Left lung (tissue), 10 donors: ENCODE data around the gene PMVK. TPM values are rescaled to one million over a fixed set of nuclear protein-coding genes. Genes with fewer than 3 reads are reported as not detected.

Experiments
- ATAC-seq: fragments of 200-7000 bp; cut with Tn5 transposase; one replicate; pipeline ENCODE4 v1.9.1; 2020; ENCODE audit warnings: moderate library complexity
- DNase-seq, 4 donors: peaks; one replicate each; pipeline ENCODE4 v3.0.0-alpha.2; 2013 to 2020
- H3K27ac ChIP-seq, 2 donors: fragments of 200-600 bp; sonication (generic) in 1 of 2; one replicate each; pipeline versions ENCODE4 v1.5.0 to v1.8.0; 2020 to 2021
- H3K27me3 ChIP-seq, 2 donors: fragments of 200-600 bp; sonication (generic) in 1 of 2; one replicate each; pipeline versions ENCODE4 v1.5.0 to v1.8.0; 2020 to 2021
- H3K36me3 ChIP-seq, 2 donors: fragments of 200-600 bp; sonication (generic) in 1 of 2; one replicate each; pipeline versions ENCODE4 v1.5.0 to v1.8.0; 2020 to 2021
- H3K4me1 ChIP-seq, 2 donors: fragments of 200-600 bp; one replicate each; pipeline ENCODE4 v1.8.0; 2021
- H3K4me3 ChIP-seq, 2 donors: fragments of 200-600 bp; sonication (generic) in 1 of 2; one replicate each; pipeline versions ENCODE4 v1.5.0 to v1.8.0; 2020 to 2021; ENCODE audit warnings: mild to moderate bottlenecking in 1 of 2
- H3K9me3 ChIP-seq, 2 donors: fragments of 200-600 bp; sonication (generic) in 1 of 2; one replicate each; pipeline versions ENCODE4 v1.5.0 to v1.8.0; 2020 to 2021
- intact Hi-C, 2 donors: fragments of 100-400 bp; cut with DNase I; formaldehyde crosslinking; loops; one replicate each; pipeline versions ENCODE4 v1.11.2 to v1.14.2; 2022
- polyA plus RNA-seq, 6 donors: library from polyadenylated mRNA; unstranded; fragments of 120-200 nt; gene quantifications; one replicate each; pipeline ENCODE4 v1.2.1, GENCODE V29; 2013; ENCODE audit not compliant: insufficient read length in 6 of 6
- total RNA-seq, 2 donors: library from RNA; stranded (reverse); fragmentation: NEBNext Ultra II Directional; extraction: Animal tissue kit (Norgen Biotek cat#: 25700); gene quantifications; one replicate each; pipeline ENCODE4 v1.2.1, GENCODE V29; 2021
- TF ChIP-seq, protein P1 (sequence below), 2 donors: fragments of 200-600 bp; sonication (generic) in 1 of 2; IDR thresholded peaks; one replicate each; pipeline versions ENCODE4 v1.5.0 to v1.8.0; 2021; ENCODE audit warnings: antibody characterized with exemption in 2 of 2
- donor health status: DM: no; HTN: yes; CAD: no.
- donor health status: DM: no; HTN: no; CAD: no.

Gene PMVK
- total and polyA plus RNA-seq, 8 donors, result 31.7 to 44.3 (median 35.8) TPM

DNA sequence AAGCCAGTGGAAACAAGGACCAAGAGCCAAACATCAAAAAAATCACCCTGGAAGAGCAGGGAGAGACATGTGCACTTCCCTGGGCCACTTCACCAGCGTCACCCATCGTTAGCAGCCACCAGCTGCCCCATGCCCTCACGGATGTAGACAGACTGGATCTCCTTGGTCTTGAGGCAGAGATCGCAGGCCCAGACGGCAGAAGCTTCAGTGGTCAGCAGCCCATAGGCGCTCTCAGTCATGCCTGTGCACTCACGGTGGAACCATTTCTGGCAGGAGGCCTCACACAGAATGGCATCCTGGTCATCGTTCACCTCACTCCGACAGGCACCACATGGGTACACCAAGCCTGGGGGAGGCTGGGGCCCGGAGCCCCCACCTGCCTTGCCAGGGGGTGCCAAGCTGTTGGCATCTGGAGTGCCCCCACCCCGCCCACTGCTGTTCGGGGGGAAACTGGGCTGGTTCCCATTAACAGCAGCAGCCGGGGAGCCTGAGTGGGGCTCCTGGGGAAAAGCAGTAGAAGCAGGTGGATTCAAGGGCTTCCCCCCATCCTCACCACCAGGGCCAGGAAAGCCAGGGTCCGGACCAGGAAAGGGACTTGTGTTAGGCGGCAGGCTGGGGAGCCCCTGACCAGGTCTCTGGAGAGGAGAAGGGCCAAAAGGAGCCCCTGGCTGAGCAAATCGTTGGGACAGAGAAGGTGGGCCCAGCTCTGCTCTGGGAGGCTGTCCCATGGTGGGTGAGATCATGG, 22.3 kb upstream of the PMVK start:
- DNase-seq (no peak), ATAC-seq (no peak)
- no peaks in the 10 kb centered on the region for H3K9me3 ChIP-seq
- TF ChIP-seq, protein P1, sequence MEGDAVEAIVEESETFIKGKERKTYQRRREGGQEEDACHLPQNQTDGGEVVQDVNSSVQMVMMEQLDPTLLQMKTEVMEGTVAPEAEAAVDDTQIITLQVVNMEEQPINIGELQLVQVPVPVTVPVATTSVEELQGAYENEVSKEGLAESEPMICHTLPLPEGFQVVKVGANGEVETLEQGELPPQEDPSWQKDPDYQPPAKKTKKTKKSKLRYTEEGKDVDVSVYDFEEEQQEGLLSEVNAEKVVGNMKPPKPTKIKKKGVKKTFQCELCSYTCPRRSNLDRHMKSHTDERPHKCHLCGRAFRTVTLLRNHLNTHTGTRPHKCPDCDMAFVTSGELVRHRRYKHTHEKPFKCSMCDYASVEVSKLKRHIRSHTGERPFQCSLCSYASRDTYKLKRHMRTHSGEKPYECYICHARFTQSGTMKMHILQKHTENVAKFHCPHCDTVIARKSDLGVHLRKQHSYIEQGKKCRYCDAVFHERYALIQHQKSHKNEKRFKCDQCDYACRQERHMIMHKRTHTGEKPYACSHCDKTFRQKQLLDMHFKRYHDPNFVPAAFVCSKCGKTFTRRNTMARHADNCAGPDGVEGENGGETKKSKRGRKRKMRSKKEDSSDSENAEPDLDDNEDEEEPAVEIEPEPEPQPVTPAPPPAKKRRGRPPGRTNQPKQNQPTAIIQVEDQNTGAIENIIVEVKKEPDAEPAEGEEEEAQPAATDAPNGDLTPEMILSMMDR (IDR thresholded peaks at IDR 0.05), result no peak
- H3K36me3 ChIP-seq, result peaks cover 0 to 31% of the 10 kb centered on the region in 2 donors
- H3K27me3 ChIP-seq, result no peaks in the 10 kb centered on the region
- intact Hi-C loops, result loop anchor here in 1 of 2 donors (10.0 kb wide), 1 partner anchor 106 kb away; the partner anchor contains the start of gene EFNA4
- peaks cover 36 to 78% of the 10 kb centered on the region in 2 donors for H3K4me1 ChIP-seq
- no peak overlapping the region for H3K27ac ChIP-seq
- no peak overlapping the region for H3K4me3 ChIP-seq

DNA sequence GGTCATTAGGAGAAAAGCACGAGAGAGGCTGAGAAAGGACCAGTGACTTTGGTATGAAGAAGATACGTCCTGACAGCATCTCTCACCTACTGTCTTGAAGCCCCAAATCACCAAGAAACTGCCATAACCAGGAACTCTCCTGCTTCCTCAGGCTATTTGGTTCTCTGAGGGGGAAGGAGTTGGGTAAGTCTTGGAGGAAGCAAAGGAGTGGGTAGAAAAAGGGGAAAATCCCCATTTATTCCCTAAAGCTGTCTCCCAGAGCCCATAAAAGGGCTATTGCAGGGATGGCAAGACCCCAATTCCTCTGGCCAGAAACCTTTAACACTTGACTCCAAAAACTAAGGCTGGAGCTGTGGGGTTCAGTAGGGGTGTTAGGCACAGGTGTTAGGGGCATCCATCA, 21.5 kb upstream of the PMVK start:
- Histone ChIP-seq H3K36me3 (peaks cover 0 to 22% of the 10 kb centered on the region in 2 donors), H3K4me1 (peaks cover 36 to 78% of the 10 kb centered on the region in 2 donors), H3K27me3 (no peaks in the 10 kb centered on the region), H3K9me3 (no peaks in the 10 kb centered on the region), H3K4me3 (no peak overlapping the region), H3K27ac (no peak overlapping the region)
- intact Hi-C loops, result loop anchor here in 1 of 2 donors (10.0 kb wide), 1 partner anchor 107 kb away; the partner anchor contains the start of gene EFNA4
- no peak for DNase-seq
- ATAC-seq, result no peak
- TF ChIP-seq, protein P1 (IDR thresholded peaks at IDR 0.05), result no peak

DNA sequence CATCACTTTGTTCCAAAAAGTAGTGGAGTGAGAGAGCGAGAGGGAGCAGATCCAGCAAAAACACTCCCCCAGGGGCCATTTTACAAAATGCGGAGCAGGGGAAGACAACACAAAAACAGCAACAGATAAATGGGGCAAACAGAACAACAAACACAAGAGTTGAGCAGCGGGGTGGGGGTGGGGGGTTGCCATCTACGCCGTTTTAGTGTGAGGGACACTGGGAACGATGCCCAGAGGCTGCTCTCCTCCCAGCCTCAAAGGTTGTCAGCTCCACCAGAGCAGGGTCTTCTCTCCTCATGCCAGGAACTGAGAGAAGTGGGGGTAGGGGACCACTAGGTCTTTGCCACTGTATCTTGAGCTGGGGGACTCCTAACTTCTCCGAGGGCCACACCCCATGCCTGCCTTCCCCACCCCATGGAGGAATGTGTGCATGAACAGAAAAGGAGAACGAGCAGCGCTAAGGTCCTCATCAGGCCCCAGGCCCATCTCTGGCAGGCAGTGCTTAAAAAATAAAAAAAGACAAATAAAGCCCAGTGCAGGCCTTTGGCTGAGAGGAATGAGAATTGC, 20.7 kb upstream of the PMVK start:
- Histone ChIP-seq H3K27ac (peak overlapping the region; percentile 81 to 88), H3K9me3 (no peaks in the 10 kb centered on the region), H3K4me3 (peak overlapping the region in 1 of 2 donors; percentile 50), H3K27me3 (no peaks in the 10 kb centered on the region), H3K36me3 (peaks cover 0 to 18% of the 10 kb centered on the region in 2 donors), H3K4me1 (peaks cover 30 to 78% of the 10 kb centered on the region in 2 donors)
- ATAC-seq (no peak), DNase-seq (no peak)
- intact Hi-C loops, result loop anchor here in 1 of 2 donors (10.0 kb wide), 1 partner anchor 108 kb away; the partner anchor contains the start of gene EFNA4
- TF ChIP-seq, protein P1 (IDR thresholded peaks at IDR 0.05), result no peak

DNA sequence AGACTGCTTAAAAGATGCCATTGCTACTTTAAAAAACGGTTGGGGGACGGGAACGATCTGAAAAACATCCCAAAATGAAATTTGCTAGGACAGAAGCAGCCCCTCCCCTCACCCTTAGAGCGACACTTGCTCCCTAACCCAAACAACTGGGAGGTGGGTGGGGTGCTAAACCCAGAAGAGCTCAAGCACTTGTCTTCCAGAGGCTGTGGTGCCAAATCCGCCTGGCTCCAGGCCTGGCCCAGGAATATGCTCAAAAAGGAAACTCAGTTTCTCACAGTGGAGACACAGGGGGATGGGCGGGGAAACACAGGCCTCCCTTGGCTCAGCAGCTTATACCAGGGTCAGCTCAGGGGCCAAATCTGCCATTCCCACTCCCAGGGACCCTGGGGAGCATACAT, 20.0 kb upstream of the PMVK start:
- intact Hi-C loops, result loop anchor here in 1 of 2 donors (10.0 kb wide), 1 partner anchor 108 kb away; the partner anchor contains the start of gene EFNA4
- Histone ChIP-seq H3K9me3 (no peaks in the 10 kb centered on the region), H3K4me3 (peak overlapping the region; percentile 50 to 58), H3K4me1 (peaks cover 30 to 78% of the 10 kb centered on the region in 2 donors), H3K36me3 (peaks cover 0 to 18% of the 10 kb centered on the region in 2 donors), H3K27me3 (no peaks in the 10 kb centered on the region), H3K27ac (peak overlapping the region; percentile 81 to 88)
- peak; percentile 17 for ATAC-seq
- no peak for DNase-seq
- TF ChIP-seq, protein P1 (IDR thresholded peaks at IDR 0.05), result no peak
